Endothelial cell of umbilical vein (primary cell): ENCODE measurements around the gene LHX3. TPM values are rescaled to one million over a fixed set of nuclear protein-coding genes. Genes with fewer than 3 reads are reported as not detected.

Source experiments
- BruUV-seq: library from RNA; stranded (reverse); fragments of 400-500 nt; replicated peaks from 2 replicates; lab custom pipeline; 2021; lab: Mats Ljungman, UMichigan
- CTCF ChIA-PET: fragments of 300-600, 350-600 bp; sonication (Branson Sonifier 250); formaldehyde crosslinking; loops from one replicate; lab custom pipeline; 2021; ENCODE audit warnings: antibody characterized with exemption, inconsistent platforms; lab: Charles Lee
- POLR2A ChIA-PET: fragments of 300-600, 350-600 bp; sonication (Branson Sonifier 250); formaldehyde crosslinking; loops from one replicate; lab custom pipeline; 2021; ENCODE audit warnings: antibody characterized with exemption, inconsistent platforms; lab: Charles Lee
- DNase-seq: peaks from one replicate; pipeline ENCODE4 v3.0.0-alpha.2; 2011; ENCODE audit warnings: low read depth, low spot score
- FAIRE-seq: peaks from 2 replicates; lab custom pipeline; 2011; peaks lifted over from hg19 to GRCh38; lab: Jason Lieb, UNC
- H2AFZ ChIP-seq: 2 replicates; pipeline ENCODE4 v1.6.0; 2012; ENCODE audit warnings: low read depth, low read length, control low read depth, inconsistent platforms
- H3K27ac ChIP-seq: 2 replicates; pipeline ENCODE4 v1.5.1; 2011; ENCODE audit warnings: low read depth, mild to moderate bottlenecking, control low read depth, low read length, moderate library complexity; ENCODE audit not compliant: insufficient read depth
- H3K27me3 ChIP-seq, 2 experiments: 2 replicates each; pipeline versions ENCODE4 v1.6.0 to v1.6.1; 2011; ENCODE audit warnings: low read length in 2 of 2, mixed read lengths in 1 of 2; ENCODE audit not compliant: control insufficient read depth in 2 of 2, insufficient read depth in 2 of 2
- H3K36me3 ChIP-seq, 2 experiments: 2 replicates in 1 of 2; 3 replicates in 1 of 2; pipeline ENCODE4 v1.5.1; 2011; ENCODE audit warnings: low read length in 2 of 2, mild to moderate bottlenecking in 1 of 2, moderate library complexity in 1 of 2; ENCODE audit not compliant: control insufficient read depth in 2 of 2, insufficient read depth in 2 of 2; ENCODE audit errors: extremely low read depth in 1 of 2
- H3K4me1 ChIP-seq: 3 replicates; pipeline ENCODE4 v1.5.1; 2011; ENCODE audit warnings: mild to moderate bottlenecking, low read length; ENCODE audit not compliant: control insufficient read depth, insufficient read depth; ENCODE audit errors: extremely low read depth
- H3K4me2 ChIP-seq: 2 replicates; pipeline ENCODE4 v1.6.1; 2011; ENCODE audit warnings: low read length, control low read depth, mixed read lengths; ENCODE audit not compliant: insufficient read depth
- H3K4me3 ChIP-seq, 3 experiments: fragments of 200-600 bp in 1 of 3; sonication (generic), shearing (Covaris generic) in 1 of 3; replicated peaks in 1 of 3; 2 replicates each; pipeline ENCODE4 v1.5.1; 2011 to 2016; ENCODE audit warnings: control low read depth in 3 of 3, low read length in 3 of 3, mild to moderate bottlenecking in 2 of 3, inconsistent platforms in 1 of 3, low read depth in 1 of 3, moderate library complexity in 1 of 3; ENCODE audit not compliant: insufficient read depth in 1 of 3
- H3K79me2 ChIP-seq: 2 replicates; pipeline ENCODE4 v1.6.0; 2012; ENCODE audit warnings: low read length, inconsistent platforms; ENCODE audit not compliant: control insufficient read depth, insufficient read depth
- H3K9ac ChIP-seq: replicated peaks from 2 replicates; pipeline ENCODE3; 2011; ENCODE audit warnings: low read length, control low read depth; ENCODE audit not compliant: insufficient read depth; ENCODE audit errors: extremely low read depth
- H3K9me1 ChIP-seq: replicated peaks from 3 replicates; pipeline ENCODE4 v1.6.0; 2011; ENCODE audit warnings: mild to moderate bottlenecking, low read length; ENCODE audit not compliant: control insufficient read depth, insufficient read depth; ENCODE audit errors: extremely low read depth
- H3K9me3 ChIP-seq: replicated peaks from 2 replicates; pipeline ENCODE4 v1.5.1; 2012; ENCODE audit warnings: low read length, inconsistent platforms; ENCODE audit not compliant: control insufficient read depth, insufficient read depth
- H4K20me1 ChIP-seq: replicated peaks from 2 replicates; pipeline ENCODE3; 2011; ENCODE audit warnings: mild to moderate bottlenecking, low read length; ENCODE audit not compliant: control insufficient read depth, insufficient read depth; ENCODE audit errors: extremely low read depth
- EZH2 ChIP-seq: IDR thresholded peaks from 2 replicates; pipeline ENCODE4 v1.6.1; 2012; ENCODE audit warnings: borderline replicate concordance, low read depth, mild to moderate bottlenecking, moderate library complexity, low read length, inconsistent platforms; ENCODE audit not compliant: severe bottlenecking
- FOS ChIP-seq: IDR thresholded peaks from 2 replicates; pipeline ENCODE4 v1.6.1; 2011; ENCODE audit warnings: mild to moderate bottlenecking, low read length, moderate library complexity, borderline replicate concordance; ENCODE audit not compliant: insufficient read depth
- GATA2 ChIP-seq: IDR thresholded peaks from 2 replicates; pipeline ENCODE4 v1.7.0; 2011; ENCODE audit warnings: low read depth, mild to moderate bottlenecking, moderate library complexity, mixed read lengths, low read length; ENCODE audit not compliant: insufficient read length, insufficient read depth
- JUN ChIP-seq: IDR thresholded peaks from 2 replicates; pipeline ENCODE4 v1.6.1; 2011; ENCODE audit warnings: borderline replicate concordance, low read depth; ENCODE audit not compliant: insufficient read length, insufficient read depth
- MYC ChIP-seq: IDR thresholded peaks from one replicate; pipeline ENCODE4 v1.6.1; 2011; ENCODE audit warnings: mild to moderate bottlenecking, low read depth, low read length
- POLR2A ChIP-seq: IDR thresholded peaks from 2 replicates; pipeline ENCODE4 v1.6.1; 2012; ENCODE audit warnings: low read depth, mild to moderate bottlenecking, control low read depth, low read length
- POLR2AphosphoS5 ChIP-seq: IDR thresholded peaks from 2 replicates; pipeline ENCODE4 v1.6.1; 2012; ENCODE audit warnings: low read depth, mild to moderate bottlenecking, control low read depth, low read length, moderate library complexity; ENCODE audit not compliant: insufficient read depth
- dilution Hi-C: fragments of 300-500 bp; cut with MboI; formaldehyde crosslinking; loops from one replicate; pipeline ENCODE4 v1.15.0; 2019; ENCODE audit warnings: low sequenced_read_pairs; ENCODE audit not compliant: extremely low pct_ligation_motif_present
- intact Hi-C: fragments of 100-400 bp; cut with micrococcal nuclease; formaldehyde crosslinking; loops from one replicate; pipeline ENCODE4 v1.10.0; 2022
- polyA plus RNA-seq, 4 experiments: library from polyadenylated mRNA; depleted of rRNA in 3 of 4; stranded (reverse) in 3 of 4; unstranded in 1 of 4; fragments of >200 nt; gene quantifications; 2 replicates each; pipeline versions ENCODE4 v1.2.1 to v1.2.3, GENCODE V29; 2011 to 2012; ENCODE audit warnings: missing spikeins in 1 of 4
- total RNA-seq: library from RNA; stranded (reverse); gene quantifications from 2 replicates; pipeline ENCODE4 v1.2.3, GENCODE V29; 2021
- TF ChIP-seq, protein P1 (sequence below): IDR thresholded peaks from 2 replicates; pipeline ENCODE4 v1.6.1; 2011; ENCODE audit not compliant: insufficient read depth, insufficient read length
- TF ChIP-seq, protein P2 (sequence below), 2 donors: IDR thresholded peaks; 1 replicate in 1 of 2; 2 replicates in 1 of 2; pipeline ENCODE4 v1.5.1; 2011; ENCODE audit warnings: low read length in 2 of 2, mild to moderate bottlenecking in 2 of 2, moderate library complexity in 2 of 2, control low read depth in 1 of 2, inconsistent platforms in 1 of 2, low read depth in 1 of 2; ENCODE audit not compliant: insufficient read depth in 1 of 2; ENCODE audit errors: extremely low read depth in 1 of 2

LHX3 gene
- total and polyA plus RNA-seq, 2 donors (not counting 3 experiments of a cell fraction or from before 2014, with no cell fraction given): not detected

- H3K79me2 ChIP-seq: no peaks in the 10 kb centered on the region
- no peak overlapping the region for H3K27ac ChIP-seq
- H3K4me3 ChIP-seq: no peak overlapping the region
- no peak overlapping the region for H2AFZ ChIP-seq
- no peaks in the 10 kb centered on the region for H4K20me1 ChIP-seq
- H3K27me3 ChIP-seq: peaks cover 0 to 2% of the 10 kb centered on the region in 2 experiments
- H3K9ac ChIP-seq: no peak overlapping the region
- H3K4me2 ChIP-seq: no peak overlapping the region
- no peaks in the 10 kb centered on the region for H3K4me1 ChIP-seq
- dilution Hi-C loops: no loop called here
- no peak for FAIRE-seq
- no TSS peak for BruUV-seq
- H3K36me3 ChIP-seq: no peaks in the 10 kb centered on the region
- intact Hi-C loops: no loop called here
- no peaks in the 10 kb centered on the region for H3K9me3 ChIP-seq
- POLR2A ChIA-PET: no interaction called here
- no peaks in the 10 kb centered on the region for H3K9me1 ChIP-seq
- CTCF ChIA-PET: interaction anchor here (1.4 to 1.7 kb wide), 2 partner anchors 9 to 10 kb away, joined by 3 to 6 read pairs; no protein-coding TSS in a partner anchor
- DNase-seq: no peak
- no peak for TF ChIP-seq POLR2AphosphoS5
- TF ChIP-seq MYC: no peak
- no peak for TF ChIP-seq FOS
- TF ChIP-seq, protein P1, sequence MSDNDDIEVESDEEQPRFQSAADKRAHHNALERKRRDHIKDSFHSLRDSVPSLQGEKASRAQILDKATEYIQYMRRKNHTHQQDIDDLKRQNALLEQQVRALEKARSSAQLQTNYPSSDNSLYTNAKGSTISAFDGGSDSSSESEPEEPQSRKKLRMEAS: no peak
- no peak for TF ChIP-seq GATA2
- TF ChIP-seq, protein P2, sequence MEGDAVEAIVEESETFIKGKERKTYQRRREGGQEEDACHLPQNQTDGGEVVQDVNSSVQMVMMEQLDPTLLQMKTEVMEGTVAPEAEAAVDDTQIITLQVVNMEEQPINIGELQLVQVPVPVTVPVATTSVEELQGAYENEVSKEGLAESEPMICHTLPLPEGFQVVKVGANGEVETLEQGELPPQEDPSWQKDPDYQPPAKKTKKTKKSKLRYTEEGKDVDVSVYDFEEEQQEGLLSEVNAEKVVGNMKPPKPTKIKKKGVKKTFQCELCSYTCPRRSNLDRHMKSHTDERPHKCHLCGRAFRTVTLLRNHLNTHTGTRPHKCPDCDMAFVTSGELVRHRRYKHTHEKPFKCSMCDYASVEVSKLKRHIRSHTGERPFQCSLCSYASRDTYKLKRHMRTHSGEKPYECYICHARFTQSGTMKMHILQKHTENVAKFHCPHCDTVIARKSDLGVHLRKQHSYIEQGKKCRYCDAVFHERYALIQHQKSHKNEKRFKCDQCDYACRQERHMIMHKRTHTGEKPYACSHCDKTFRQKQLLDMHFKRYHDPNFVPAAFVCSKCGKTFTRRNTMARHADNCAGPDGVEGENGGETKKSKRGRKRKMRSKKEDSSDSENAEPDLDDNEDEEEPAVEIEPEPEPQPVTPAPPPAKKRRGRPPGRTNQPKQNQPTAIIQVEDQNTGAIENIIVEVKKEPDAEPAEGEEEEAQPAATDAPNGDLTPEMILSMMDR (IDR thresholded peaks at IDR 0.05; ENCODE audit: extremely low read depth in 1 of 2, insufficient read depth in 1 of 2, low read depth in 1 of 2, low read length in 2 of 2): no peak
- no peak for TF ChIP-seq POLR2A
- no peak for TF ChIP-seq EZH2
- TF ChIP-seq JUN: no peak
These were observed 56.8 kb downstream of the LHX3 start for GRCh38 chr9:136147890-136148714.
